ENCODE data around the gene RAB21.

DNA sequence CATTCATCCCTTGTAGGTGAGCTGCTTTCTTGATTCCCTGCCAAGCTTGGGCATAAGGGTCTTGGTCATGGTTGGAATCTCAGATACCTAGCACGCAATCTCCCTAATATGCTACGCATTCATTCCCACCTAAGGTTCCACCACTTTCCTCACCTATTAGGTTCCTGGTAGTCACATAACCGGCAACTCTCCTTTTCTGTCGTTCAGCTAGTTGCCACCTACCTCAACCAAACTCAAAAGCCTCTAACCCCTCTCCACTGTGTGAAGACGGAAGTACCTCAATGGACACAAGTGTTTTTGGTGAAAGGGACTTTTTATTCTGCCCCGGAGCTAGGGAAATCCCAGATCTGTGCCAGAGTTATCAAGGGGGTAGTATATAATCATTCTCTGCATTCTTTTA lies 83.6 kb downstream of the RAB21 start:
- TF ChIP-seq CTCF (IDR thresholded peaks at IDR 0.05) (no peak), POLR2AphosphoS5 (IDR thresholded peaks at IDR 0.05) (no peak), POLR2A (IDR thresholded peaks at IDR 0.05) (no peak)
